ENCODE data around the gene SDC4. TPM values are rescaled to one million over a fixed set of nuclear protein-coding genes. Genes with fewer than 3 reads are reported as not detected.

SDC4 gene
- total and polyA plus RNA-seq, 9 of the 15 experiments (the other 6 are each of a cell fraction or from before 2014, with no cell fraction given): 2.1 to 10.7 (median 6.3) TPM

- TF ChIP-seq ZHX1 (conservative IDR thresholded peaks at IDR 0.05; ENCODE audit: low read length): no peak
- TF ChIP-seq VEZF1 (CRISPR knock-in tag; IDR thresholded peaks at IDR 0.05): no peak
- TF ChIP-seq CTCFL (IDR thresholded peaks at IDR 0.05; ENCODE audit: borderline replicate concordance, insufficient read depth, low read depth, low read length, poor library complexity, severe bottlenecking): peak; percentile 55
- no peak for TF ChIP-seq HDAC1 (IDR thresholded peaks at IDR 0.05)
- TF ChIP-seq CC2D1A (IDR thresholded peaks at IDR 0.05): no peak
- no peak for TF ChIP-seq HES1 (IDR thresholded peaks at IDR 0.05; ENCODE audit: low read depth)
- TF ChIP-seq STAG1 (CRISPR knock-in tag; IDR thresholded peaks at IDR 0.05; ENCODE audit: borderline replicate concordance): peak; percentile 45; the same call in 1 of the 2 replicates
- TF ChIP-seq JUND (IDR thresholded peaks at IDR 0.05; ENCODE audit: borderline replicate concordance, low read depth, low read length): 0 out of 2 replicates have a peak, but pooled peaks have one; percentile 12
- TF ChIP-seq JUND (tag; IDR thresholded peaks at IDR 0.05; ENCODE audit: borderline replicate concordance, low read depth, low read length): no peak; the same call in 2 of the 3 replicates
- TF ChIP-seq FOXA3 (CRISPR knock-in tag; conservative IDR thresholded peaks at IDR 0.05 in 1 of 2, IDR thresholded peaks at IDR 0.05 in 1 of 2): no peak
- TF ChIP-seq ZNF77 (CRISPR knock-in tag; IDR thresholded peaks at IDR 0.05): no peak
- TF ChIP-seq ZKSCAN8 (CRISPR knock-in tag; IDR thresholded peaks at IDR 0.05): no peak
- no peak for TF ChIP-seq ZFPM2 (CRISPR knock-in tag; IDR thresholded peaks at IDR 0.05)
- TF ChIP-seq ZKSCAN3 (CRISPR knock-in tag; IDR thresholded peaks at IDR 0.05): no peak
- no peak for TF ChIP-seq PHF20 (IDR thresholded peaks at IDR 0.05; ENCODE audit: partially characterized antibody)
- 0 out of 2 replicates have a peak, but pooled peaks have one; percentile 18 for TF ChIP-seq E2F3 (CRISPR knock-in tag; IDR thresholded peaks at IDR 0.05)
- TF ChIP-seq ZBTB33 (CRISPR knock-in tag; IDR thresholded peaks at IDR 0.05): no peak
- TF ChIP-seq BRD4 (IDR thresholded peaks at IDR 0.05): no peak
- no peak for TF ChIP-seq BRCA1 (IDR thresholded peaks at IDR 0.05)
- TF ChIP-seq BRCA1 (CRISPR knock-in tag; IDR thresholded peaks at IDR 0.05): no peak
- TF ChIP-seq HLTF (IDR thresholded peaks at IDR 0.05): no peak
These were observed 36.5 kb downstream of the SDC4 start (continued) for GRCh38 chr20:45311589-45312211.

Measured in K562 (cell line).